Endothelial cell of umbilical vein (primary cell): ENCODE measurements around the gene CDH1. TPM values are rescaled to one million over a fixed set of nuclear protein-coding genes. Genes with fewer than 3 reads are reported as not detected.

Source experiments
- BruUV-seq: library from RNA; stranded (reverse); fragments of 400-500 nt; replicated peaks from 2 replicates; lab custom pipeline; 2021; lab: Mats Ljungman, UMichigan
- CTCF ChIA-PET: fragments of 300-600, 350-600 bp; sonication (Branson Sonifier 250); formaldehyde crosslinking; loops from one replicate; lab custom pipeline; 2021; ENCODE audit warnings: antibody characterized with exemption, inconsistent platforms; lab: Charles Lee
- POLR2A ChIA-PET: fragments of 300-600, 350-600 bp; sonication (Branson Sonifier 250); formaldehyde crosslinking; loops from one replicate; lab custom pipeline; 2021; ENCODE audit warnings: antibody characterized with exemption, inconsistent platforms; lab: Charles Lee
- DNase-seq: peaks from one replicate; pipeline ENCODE4 v3.0.0-alpha.2; 2011; ENCODE audit warnings: low read depth, low spot score
- FAIRE-seq: peaks from 2 replicates; lab custom pipeline; 2011; peaks lifted over from hg19 to GRCh38; lab: Jason Lieb, UNC
- H2AFZ ChIP-seq: 2 replicates; pipeline ENCODE4 v1.6.0; 2012; ENCODE audit warnings: low read depth, low read length, control low read depth, inconsistent platforms
- H3K27ac ChIP-seq: 2 replicates; pipeline ENCODE4 v1.5.1; 2011; ENCODE audit warnings: low read depth, mild to moderate bottlenecking, control low read depth, low read length, moderate library complexity; ENCODE audit not compliant: insufficient read depth
- H3K27me3 ChIP-seq, 2 experiments: 2 replicates each; pipeline versions ENCODE4 v1.6.0 to v1.6.1; 2011; ENCODE audit warnings: low read length in 2 of 2, mixed read lengths in 1 of 2; ENCODE audit not compliant: control insufficient read depth in 2 of 2, insufficient read depth in 2 of 2
- H3K36me3 ChIP-seq, 2 experiments: 2 replicates in 1 of 2; 3 replicates in 1 of 2; pipeline ENCODE4 v1.5.1; 2011; ENCODE audit warnings: low read length in 2 of 2, mild to moderate bottlenecking in 1 of 2, moderate library complexity in 1 of 2; ENCODE audit not compliant: control insufficient read depth in 2 of 2, insufficient read depth in 2 of 2; ENCODE audit errors: extremely low read depth in 1 of 2
- H3K4me1 ChIP-seq: 3 replicates; pipeline ENCODE4 v1.5.1; 2011; ENCODE audit warnings: mild to moderate bottlenecking, low read length; ENCODE audit not compliant: control insufficient read depth, insufficient read depth; ENCODE audit errors: extremely low read depth
- H3K4me2 ChIP-seq: 2 replicates; pipeline ENCODE4 v1.6.1; 2011; ENCODE audit warnings: low read length, control low read depth, mixed read lengths; ENCODE audit not compliant: insufficient read depth
- H3K4me3 ChIP-seq, 3 experiments: fragments of 200-600 bp in 1 of 3; sonication (generic), shearing (Covaris generic) in 1 of 3; replicated peaks in 1 of 3; 2 replicates each; pipeline ENCODE4 v1.5.1; 2011 to 2016; ENCODE audit warnings: control low read depth in 3 of 3, low read length in 3 of 3, mild to moderate bottlenecking in 2 of 3, inconsistent platforms in 1 of 3, low read depth in 1 of 3, moderate library complexity in 1 of 3; ENCODE audit not compliant: insufficient read depth in 1 of 3
- H3K79me2 ChIP-seq: 2 replicates; pipeline ENCODE4 v1.6.0; 2012; ENCODE audit warnings: low read length, inconsistent platforms; ENCODE audit not compliant: control insufficient read depth, insufficient read depth
- H3K9ac ChIP-seq: replicated peaks from 2 replicates; pipeline ENCODE3; 2011; ENCODE audit warnings: low read length, control low read depth; ENCODE audit not compliant: insufficient read depth; ENCODE audit errors: extremely low read depth
- H3K9me1 ChIP-seq: replicated peaks from 3 replicates; pipeline ENCODE4 v1.6.0; 2011; ENCODE audit warnings: mild to moderate bottlenecking, low read length; ENCODE audit not compliant: control insufficient read depth, insufficient read depth; ENCODE audit errors: extremely low read depth
- H3K9me3 ChIP-seq: replicated peaks from 2 replicates; pipeline ENCODE4 v1.5.1; 2012; ENCODE audit warnings: low read length, inconsistent platforms; ENCODE audit not compliant: control insufficient read depth, insufficient read depth
- H4K20me1 ChIP-seq: replicated peaks from 2 replicates; pipeline ENCODE3; 2011; ENCODE audit warnings: mild to moderate bottlenecking, low read length; ENCODE audit not compliant: control insufficient read depth, insufficient read depth; ENCODE audit errors: extremely low read depth
- EZH2 ChIP-seq: IDR thresholded peaks from 2 replicates; pipeline ENCODE4 v1.6.1; 2012; ENCODE audit warnings: borderline replicate concordance, low read depth, mild to moderate bottlenecking, moderate library complexity, low read length, inconsistent platforms; ENCODE audit not compliant: severe bottlenecking
- FOS ChIP-seq: IDR thresholded peaks from 2 replicates; pipeline ENCODE4 v1.6.1; 2011; ENCODE audit warnings: mild to moderate bottlenecking, low read length, moderate library complexity, borderline replicate concordance; ENCODE audit not compliant: insufficient read depth
- GATA2 ChIP-seq: IDR thresholded peaks from 2 replicates; pipeline ENCODE4 v1.7.0; 2011; ENCODE audit warnings: low read depth, mild to moderate bottlenecking, moderate library complexity, mixed read lengths, low read length; ENCODE audit not compliant: insufficient read length, insufficient read depth
- JUN ChIP-seq: IDR thresholded peaks from 2 replicates; pipeline ENCODE4 v1.6.1; 2011; ENCODE audit warnings: borderline replicate concordance, low read depth; ENCODE audit not compliant: insufficient read length, insufficient read depth
- MYC ChIP-seq: IDR thresholded peaks from one replicate; pipeline ENCODE4 v1.6.1; 2011; ENCODE audit warnings: mild to moderate bottlenecking, low read depth, low read length
- POLR2A ChIP-seq: IDR thresholded peaks from 2 replicates; pipeline ENCODE4 v1.6.1; 2012; ENCODE audit warnings: low read depth, mild to moderate bottlenecking, control low read depth, low read length
- POLR2AphosphoS5 ChIP-seq: IDR thresholded peaks from 2 replicates; pipeline ENCODE4 v1.6.1; 2012; ENCODE audit warnings: low read depth, mild to moderate bottlenecking, control low read depth, low read length, moderate library complexity; ENCODE audit not compliant: insufficient read depth
- dilution Hi-C: fragments of 300-500 bp; cut with MboI; formaldehyde crosslinking; loops from one replicate; pipeline ENCODE4 v1.15.0; 2019; ENCODE audit warnings: low sequenced_read_pairs; ENCODE audit not compliant: extremely low pct_ligation_motif_present
- intact Hi-C: fragments of 100-400 bp; cut with micrococcal nuclease; formaldehyde crosslinking; loops from one replicate; pipeline ENCODE4 v1.10.0; 2022
- polyA plus RNA-seq, 4 experiments: library from polyadenylated mRNA; depleted of rRNA in 3 of 4; stranded (reverse) in 3 of 4; unstranded in 1 of 4; fragments of >200 nt; gene quantifications; 2 replicates each; pipeline versions ENCODE4 v1.2.1 to v1.2.3, GENCODE V29; 2011 to 2012; ENCODE audit warnings: missing spikeins in 1 of 4
- total RNA-seq: library from RNA; stranded (reverse); gene quantifications from 2 replicates; pipeline ENCODE4 v1.2.3, GENCODE V29; 2021
- TF ChIP-seq, protein P1 (sequence below): IDR thresholded peaks from 2 replicates; pipeline ENCODE4 v1.6.1; 2011; ENCODE audit not compliant: insufficient read depth, insufficient read length
- TF ChIP-seq, protein P2 (sequence below), 2 donors: IDR thresholded peaks; 1 replicate in 1 of 2; 2 replicates in 1 of 2; pipeline ENCODE4 v1.5.1; 2011; ENCODE audit warnings: low read length in 2 of 2, mild to moderate bottlenecking in 2 of 2, moderate library complexity in 2 of 2, control low read depth in 1 of 2, inconsistent platforms in 1 of 2, low read depth in 1 of 2; ENCODE audit not compliant: insufficient read depth in 1 of 2; ENCODE audit errors: extremely low read depth in 1 of 2

CDH1 gene
- total and polyA plus RNA-seq, 2 donors (not counting 3 experiments of a cell fraction or from before 2014, with no cell fraction given), result 0.28 to 0.69 TPM

DNA sequence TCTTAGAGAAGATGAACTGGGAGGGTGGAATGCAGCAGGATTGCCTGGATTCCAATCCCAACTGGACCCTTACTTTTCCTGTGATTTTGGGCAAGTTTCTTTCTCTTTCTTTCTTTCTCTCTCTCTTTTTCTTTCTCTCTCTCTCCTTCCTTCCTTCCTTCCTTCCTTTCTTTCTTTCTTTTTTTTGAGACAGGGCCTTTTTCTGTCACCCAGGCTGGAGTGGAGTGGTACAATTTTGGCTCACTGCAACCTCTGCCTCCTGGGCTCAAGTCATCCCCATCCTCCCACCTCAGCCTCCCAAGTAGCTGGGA is 20.5 kb downstream of the CDH1 start:
- no TSS peak for BruUV-seq
- ChIA-PET POLR2A (no interaction called here), CTCF (interaction anchor here (0.6 to 0.7 kb wide), 3 partner anchors 61 to 496 kb away, joined by 3 read pairs; no protein-coding TSS in a partner anchor)
- Histone ChIP-seq H3K36me3 (no peaks in the 10 kb centered on the region), H3K4me1 (no peaks in the 10 kb centered on the region), H3K9me3 (no peaks in the 10 kb centered on the region), H3K27ac (no peak overlapping the region), H3K9ac (no peak overlapping the region), H3K4me2 (no peak overlapping the region), H3K9me1 (no peaks in the 10 kb centered on the region), H3K4me3 (no peak overlapping the region), H4K20me1 (no peaks in the 10 kb centered on the region), H2AFZ (no peak overlapping the region), H3K27me3 (no peaks in the 10 kb centered on the region), H3K79me2 (no peaks in the 10 kb centered on the region)
- no peak for FAIRE-seq
- no peak for DNase-seq
- intact Hi-C loops, result no loop called here
- TF ChIP-seq MYC (no peak), GATA2 (no peak), FOS (no peak), POLR2AphosphoS5 (no peak), POLR2A (no peak), JUN (no peak), EZH2 (no peak)
- TF ChIP-seq, protein P1, sequence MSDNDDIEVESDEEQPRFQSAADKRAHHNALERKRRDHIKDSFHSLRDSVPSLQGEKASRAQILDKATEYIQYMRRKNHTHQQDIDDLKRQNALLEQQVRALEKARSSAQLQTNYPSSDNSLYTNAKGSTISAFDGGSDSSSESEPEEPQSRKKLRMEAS, result no peak
- TF ChIP-seq, protein P2, sequence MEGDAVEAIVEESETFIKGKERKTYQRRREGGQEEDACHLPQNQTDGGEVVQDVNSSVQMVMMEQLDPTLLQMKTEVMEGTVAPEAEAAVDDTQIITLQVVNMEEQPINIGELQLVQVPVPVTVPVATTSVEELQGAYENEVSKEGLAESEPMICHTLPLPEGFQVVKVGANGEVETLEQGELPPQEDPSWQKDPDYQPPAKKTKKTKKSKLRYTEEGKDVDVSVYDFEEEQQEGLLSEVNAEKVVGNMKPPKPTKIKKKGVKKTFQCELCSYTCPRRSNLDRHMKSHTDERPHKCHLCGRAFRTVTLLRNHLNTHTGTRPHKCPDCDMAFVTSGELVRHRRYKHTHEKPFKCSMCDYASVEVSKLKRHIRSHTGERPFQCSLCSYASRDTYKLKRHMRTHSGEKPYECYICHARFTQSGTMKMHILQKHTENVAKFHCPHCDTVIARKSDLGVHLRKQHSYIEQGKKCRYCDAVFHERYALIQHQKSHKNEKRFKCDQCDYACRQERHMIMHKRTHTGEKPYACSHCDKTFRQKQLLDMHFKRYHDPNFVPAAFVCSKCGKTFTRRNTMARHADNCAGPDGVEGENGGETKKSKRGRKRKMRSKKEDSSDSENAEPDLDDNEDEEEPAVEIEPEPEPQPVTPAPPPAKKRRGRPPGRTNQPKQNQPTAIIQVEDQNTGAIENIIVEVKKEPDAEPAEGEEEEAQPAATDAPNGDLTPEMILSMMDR (IDR thresholded peaks at IDR 0.05; ENCODE audit: extremely low read depth in 1 of 2, insufficient read depth in 1 of 2, low read depth in 1 of 2, low read length in 2 of 2), result no peak
- dilution Hi-C loops, result no loop called here
